Activated naive CD4-positive, alpha-beta T cell treated with anti-CD3 and anti-CD28 coated beads, Interleukin-2, amount 50 U/mL, for 24 hours (primary cell): Measurements from ENCODE around the gene FAM168A.
"Not testable (repeated sequence)": the region's sequence is repeated elsewhere in the genome, so short reads cannot be mapped to it uniquely, and the experiment has no call there.

Experiments
- H3K27ac Mint-ChIP-seq: one replicate; pipeline ENCODE4 v1.8.0; 2021; ENCODE audit warnings: mild to moderate bottlenecking, mixed read lengths
- H3K27me3 Mint-ChIP-seq: one replicate; pipeline ENCODE4 v1.8.0; 2021; ENCODE audit warnings: mixed read lengths
- H3K36me3 Mint-ChIP-seq: one replicate; pipeline ENCODE4 v1.8.0; 2021; ENCODE audit warnings: mixed read lengths
- H3K4me1 Mint-ChIP-seq: one replicate; pipeline ENCODE4 v1.8.0; 2021; ENCODE audit warnings: mixed read lengths
- H3K4me3 Mint-ChIP-seq: one replicate; pipeline ENCODE4 v1.8.0; 2021; ENCODE audit warnings: mild to moderate bottlenecking, mixed read lengths
- H3K9me3 Mint-ChIP-seq: one replicate; pipeline ENCODE4 v1.8.0; 2021; ENCODE audit warnings: mixed read lengths

FAM168A gene

GRCh38 chr11:73622926-73623593, 25.1 kb upstream of the FAM168A start:
- H3K36me3 Mint-ChIP-seq = no peaks in the 10 kb centered on the region
- no peak overlapping the region for H3K4me3 Mint-ChIP-seq
- H3K4me1 Mint-ChIP-seq = no peaks in the 10 kb centered on the region
- no peak overlapping the region for H3K27ac Mint-ChIP-seq
- peaks cover 6% of the 10 kb centered on the region for H3K27me3 Mint-ChIP-seq
- H3K9me3 Mint-ChIP-seq = no peaks in the 10 kb centered on the region

DNA sequence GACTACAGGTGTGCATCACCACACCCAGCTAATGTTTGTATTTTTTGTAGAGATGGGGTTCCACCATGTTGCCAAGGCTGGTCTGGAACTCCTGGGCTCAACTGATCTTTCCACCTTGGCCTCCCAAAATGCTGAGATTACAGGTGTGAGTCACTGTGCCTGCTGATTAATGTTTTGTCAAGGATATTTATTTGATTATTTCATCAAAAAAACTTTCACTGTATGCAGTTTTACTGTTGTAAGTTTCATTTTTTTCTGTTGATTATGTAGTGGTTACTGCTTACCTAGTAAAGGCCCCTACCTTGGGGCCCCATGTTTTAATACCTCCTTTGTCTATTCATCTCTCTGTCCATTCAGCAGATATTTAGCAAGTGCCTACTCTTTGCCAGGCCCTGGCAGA, 16.7 kb upstream of the FAM168A start:
- H3K4me1 Mint-ChIP-seq = no peaks in the 10 kb centered on the region
- H3K27me3 Mint-ChIP-seq = peaks cover 4% of the 10 kb centered on the region
- H3K4me3 Mint-ChIP-seq = no peak overlapping the region
- no peaks in the 10 kb centered on the region for H3K36me3 Mint-ChIP-seq
- H3K27ac Mint-ChIP-seq = no peak overlapping the region
- H3K9me3 Mint-ChIP-seq = no peaks in the 10 kb centered on the region

- Mint-ChIP-seq H3K36me3 (no peaks in the 10 kb centered on the region), H3K9me3 (no peaks in the 10 kb centered on the region), H3K27me3 (peaks cover 4% of the 10 kb centered on the region), H3K4me3 (no peak overlapping the region), H3K4me1 (no peaks in the 10 kb centered on the region), H3K27ac (no peak overlapping the region)
Observed at GRCh38 chr11:73612601-73613140, 14.8 kb upstream of the FAM168A start.

DNA sequence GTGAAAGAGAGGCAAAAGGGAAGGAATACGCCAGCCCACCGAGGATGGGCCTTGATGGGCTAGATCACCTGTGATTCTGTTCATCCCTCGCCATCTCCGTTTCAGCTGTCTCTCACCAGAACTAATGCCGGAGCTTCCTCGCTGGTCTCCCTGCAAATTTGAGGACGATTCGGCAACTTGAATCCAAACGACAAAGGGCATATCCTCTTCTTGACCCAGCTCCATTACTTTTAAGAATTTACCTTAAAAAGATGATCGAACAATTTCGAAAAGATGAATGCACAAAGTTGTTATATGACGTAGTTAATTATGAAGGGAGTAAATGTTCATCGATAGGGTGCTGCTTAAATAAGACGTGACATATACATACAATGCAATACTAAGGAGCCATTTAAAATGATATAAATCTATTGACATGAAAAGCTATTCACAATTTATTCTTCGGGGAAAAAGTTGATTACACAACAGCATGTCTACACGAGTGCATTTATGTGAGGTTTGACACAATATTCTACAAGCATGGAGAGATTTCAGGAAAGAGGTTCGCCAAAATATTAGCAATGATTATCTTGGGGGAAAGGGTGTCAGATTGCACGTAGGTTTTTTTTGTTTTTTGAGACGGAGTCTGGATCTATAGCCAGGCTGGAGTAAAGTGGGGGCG, 937 bp upstream of the FAM168A start:
- Mint-ChIP-seq H3K36me3 (no peaks in the 10 kb centered on the region), H3K27me3 (no peaks in the 10 kb centered on the region), H3K27ac (peak overlapping the region; percentile 91), H3K4me1 (peaks cover 34% of the 10 kb centered on the region), H3K9me3 (no peaks in the 10 kb centered on the region), H3K4me3 (peak overlapping the region; percentile 97)

DNA sequence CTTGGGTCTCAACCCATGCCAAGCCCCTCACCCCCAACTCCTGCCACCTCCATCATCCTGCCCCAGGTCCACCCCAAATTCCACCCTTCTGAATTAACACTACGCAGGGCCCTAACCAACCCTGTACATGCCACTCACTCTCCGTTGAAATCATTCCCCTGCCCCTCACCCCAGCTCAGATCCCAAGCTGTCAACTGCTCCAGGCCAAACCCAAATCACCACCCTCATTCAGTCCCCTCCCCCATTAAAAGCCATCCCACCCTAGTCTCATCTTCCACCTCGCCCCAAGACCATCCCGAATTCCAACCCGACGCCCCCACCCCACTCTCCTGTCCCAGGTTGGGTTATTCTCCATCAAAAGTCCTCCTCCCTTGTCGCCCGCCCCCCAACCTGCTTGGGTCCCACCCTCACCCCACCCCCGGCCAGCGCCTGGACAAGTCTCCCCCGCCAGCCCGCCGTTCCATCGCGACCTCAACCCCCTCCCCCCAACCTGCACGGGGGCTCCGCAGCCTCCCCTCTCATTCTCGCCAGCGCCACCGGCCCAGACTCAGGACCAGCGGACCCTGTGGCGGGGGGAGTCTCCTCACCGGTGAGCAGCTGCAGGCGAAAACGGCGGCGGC, 466 bp downstream of the FAM168A start:
- Mint-ChIP-seq H3K9me3 (no peaks in the 10 kb centered on the region), H3K27ac (peak overlapping the region; percentile 91), H3K27me3 (no peaks in the 10 kb centered on the region), H3K4me1 (peaks cover 40% of the 10 kb centered on the region), H3K36me3 (no peaks in the 10 kb centered on the region), H3K4me3 (peak overlapping the region; percentile 97)

GRCh38 chr11:73596547-73596946, 1.4 kb downstream of the FAM168A start:
- H3K27me3 Mint-ChIP-seq = no peaks in the 10 kb centered on the region
- peaks cover 46% of the 10 kb centered on the region for H3K4me1 Mint-ChIP-seq
- peak overlapping the region; percentile 3 for H3K27ac Mint-ChIP-seq
- H3K4me3 Mint-ChIP-seq = peak overlapping the region; percentile 97
- H3K36me3 Mint-ChIP-seq = no peaks in the 10 kb centered on the region
- H3K9me3 Mint-ChIP-seq = no peaks in the 10 kb centered on the region

DNA sequence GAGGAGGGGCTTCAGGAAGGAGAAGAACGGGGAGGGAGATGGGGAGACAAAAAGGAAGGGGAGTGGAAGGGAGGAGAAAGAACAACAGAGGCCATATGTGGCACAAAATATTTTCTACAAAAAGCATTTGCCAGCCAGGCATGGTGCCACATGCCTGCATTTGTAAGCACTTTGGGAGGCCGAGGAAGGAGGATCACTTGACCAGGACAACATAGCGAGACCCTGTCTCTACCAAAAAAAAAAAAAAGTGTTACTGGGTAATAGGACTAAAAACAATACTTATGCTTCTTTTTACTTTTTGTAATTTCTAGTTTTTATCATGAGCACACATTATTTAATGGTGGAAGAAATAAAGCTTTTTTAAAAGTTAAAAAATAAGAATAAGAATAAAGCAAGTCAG, 5.3 kb downstream of the FAM168A start:
- H3K4me3 Mint-ChIP-seq = no peak overlapping the region
- no peaks in the 10 kb centered on the region for H3K27me3 Mint-ChIP-seq
- no peaks in the 10 kb centered on the region for H3K36me3 Mint-ChIP-seq
- H3K27ac Mint-ChIP-seq = no peak overlapping the region
- peaks cover 40% of the 10 kb centered on the region for H3K4me1 Mint-ChIP-seq
- no peaks in the 10 kb centered on the region for H3K9me3 Mint-ChIP-seq

- Mint-ChIP-seq H3K36me3 (no peaks in the 10 kb centered on the region), H3K4me1 (peaks cover 32% of the 10 kb centered on the region), H3K4me3 (no peak overlapping the region), H3K27ac (peak overlapping the region; percentile 17), H3K27me3 (no peaks in the 10 kb centered on the region), H3K9me3 (no peaks in the 10 kb centered on the region)
Observed at GRCh38 chr11:73591743-73592142, 6.2 kb downstream of the FAM168A start.

GRCh38 chr11:73590991-73591390, 6.9 kb downstream of the FAM168A start:
- Mint-ChIP-seq H3K4me3 (no peak overlapping the region), H3K36me3 (no peaks in the 10 kb centered on the region), H3K27me3 (no peaks in the 10 kb centered on the region), H3K27ac (no peak overlapping the region), H3K9me3 (no peaks in the 10 kb centered on the region), H3K4me1 (peaks cover 25% of the 10 kb centered on the region)

DNA sequence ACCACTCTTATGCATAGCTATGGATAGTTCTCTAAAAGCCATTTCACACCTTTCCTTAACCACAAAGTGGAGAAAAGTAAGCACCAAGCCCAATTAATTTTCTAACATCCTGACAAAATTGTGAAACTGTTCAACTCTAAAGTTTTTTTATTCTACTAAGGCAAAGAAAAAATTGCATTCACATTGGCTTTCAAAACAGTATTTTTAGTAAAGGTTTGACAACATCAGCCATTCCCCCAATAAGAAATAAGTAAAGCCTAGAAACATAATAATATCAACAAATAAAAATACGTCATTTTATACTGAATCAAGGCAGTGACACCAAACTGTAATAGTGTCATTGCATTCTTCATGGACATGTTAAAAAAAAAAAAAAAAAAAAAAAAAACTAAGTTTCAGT, 11.1 kb downstream of the FAM168A start:
- H3K4me3 Mint-ChIP-seq = no peak overlapping the region
- H3K36me3 Mint-ChIP-seq = peaks cover 5% of the 10 kb centered on the region
- H3K27ac Mint-ChIP-seq = no peak overlapping the region
- H3K9me3 Mint-ChIP-seq = no peaks in the 10 kb centered on the region
- no peaks in the 10 kb centered on the region for H3K27me3 Mint-ChIP-seq
- peaks cover 6% of the 10 kb centered on the region for H3K4me1 Mint-ChIP-seq

- Mint-ChIP-seq H3K27me3 (no peaks in the 10 kb centered on the region), H3K4me3 (no peak overlapping the region), H3K4me1 (peaks cover 3% of the 10 kb centered on the region), H3K9me3 (no peaks in the 10 kb centered on the region), H3K36me3 (peaks cover 5% of the 10 kb centered on the region), H3K27ac (no peak overlapping the region)
Observed at GRCh38 chr11:73585834-73586575, 11.9 kb downstream of the FAM168A start.

- Mint-ChIP-seq H3K4me1 (peaks cover 3% of the 10 kb centered on the region), H3K4me3 (no peak overlapping the region), H3K36me3 (peaks cover 8% of the 10 kb centered on the region), H3K27ac (no peak overlapping the region), H3K9me3 (no peaks in the 10 kb centered on the region), H3K27me3 (no peaks in the 10 kb centered on the region)
Observed at GRCh38 chr11:73584831-73585230, 13.1 kb downstream of the FAM168A start.

DNA sequence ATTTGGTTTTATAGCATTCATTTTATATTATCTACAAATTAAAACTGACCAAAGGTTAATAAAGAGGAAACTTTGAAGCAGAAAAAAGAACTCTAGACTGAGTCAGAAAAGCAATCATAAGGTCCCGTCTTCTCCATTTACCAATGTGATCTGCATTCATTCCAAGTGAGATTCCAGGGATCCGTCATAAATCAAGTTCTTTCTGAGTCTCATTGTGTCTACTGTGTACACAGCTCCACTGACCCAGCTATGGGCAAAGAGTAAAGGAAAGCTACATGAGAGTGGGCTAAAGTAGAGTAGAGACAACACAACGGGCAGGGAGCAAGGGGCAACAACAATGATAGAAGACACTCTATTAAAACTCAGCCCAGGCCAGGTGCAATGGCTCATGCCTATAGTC, 15.3 kb downstream of the FAM168A start:
- Mint-ChIP-seq H3K4me1 (peaks cover 17% of the 10 kb centered on the region), H3K4me3 (no peak overlapping the region), H3K27me3 (no peaks in the 10 kb centered on the region), H3K9me3 (no peaks in the 10 kb centered on the region), H3K27ac (no peak overlapping the region), H3K36me3 (peaks cover 12% of the 10 kb centered on the region)

DNA sequence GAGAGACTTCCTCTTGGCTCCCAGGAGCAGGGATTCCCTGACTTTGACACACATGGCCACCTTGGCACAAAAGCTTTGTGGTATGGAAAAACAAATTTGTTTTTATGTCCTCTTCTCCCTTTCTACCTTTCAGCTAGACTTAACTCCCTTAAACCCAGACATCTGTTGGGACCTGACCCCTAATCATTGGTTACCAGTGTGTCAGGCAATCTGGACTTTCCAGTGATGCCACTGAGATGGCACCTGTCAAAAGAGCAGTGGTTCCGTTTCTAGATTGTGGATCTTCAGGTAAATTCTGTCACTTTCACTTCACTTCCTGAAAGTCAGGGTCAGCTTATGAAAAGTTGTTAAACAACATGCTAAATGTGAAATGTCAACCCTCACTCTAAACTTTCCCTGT, 17.2 kb downstream of the FAM168A start:
- H3K4me3 Mint-ChIP-seq, H3K27ac Mint-ChIP-seq, H3K9me3 Mint-ChIP-seq, H3K27me3 Mint-ChIP-seq: not testable (repeated sequence)
- Mint-ChIP-seq H3K36me3 (peaks cover 17% of the 10 kb centered on the region), H3K4me1 (peaks cover 27% of the 10 kb centered on the region)

- Mint-ChIP-seq H3K4me3 (no peak overlapping the region), H3K27ac (peak overlapping the region; percentile 3), H3K27me3 (no peaks in the 10 kb centered on the region)
Observed at GRCh38 chr11:73579641-73580434, 18.1 kb downstream of the FAM168A start.

More at GRCh38 chr11:73579641-73580434, 18.1 kb downstream of the FAM168A start:
- Mint-ChIP-seq H3K4me1 (peaks cover 25% of the 10 kb centered on the region), H3K36me3 (peaks cover 16% of the 10 kb centered on the region), H3K9me3 (no peaks in the 10 kb centered on the region)
